ENCODE results near the gene CD9. TPM values are rescaled to one million over a fixed set of nuclear protein-coding genes. Genes with fewer than 3 reads are reported as not detected.

The CD9 gene
- total and polyA plus RNA-seq, 2 of the 8 experiments (the other 6 are each of a cell fraction or from before 2014, with no cell fraction given), result 168 to 319 TPM

DNA sequence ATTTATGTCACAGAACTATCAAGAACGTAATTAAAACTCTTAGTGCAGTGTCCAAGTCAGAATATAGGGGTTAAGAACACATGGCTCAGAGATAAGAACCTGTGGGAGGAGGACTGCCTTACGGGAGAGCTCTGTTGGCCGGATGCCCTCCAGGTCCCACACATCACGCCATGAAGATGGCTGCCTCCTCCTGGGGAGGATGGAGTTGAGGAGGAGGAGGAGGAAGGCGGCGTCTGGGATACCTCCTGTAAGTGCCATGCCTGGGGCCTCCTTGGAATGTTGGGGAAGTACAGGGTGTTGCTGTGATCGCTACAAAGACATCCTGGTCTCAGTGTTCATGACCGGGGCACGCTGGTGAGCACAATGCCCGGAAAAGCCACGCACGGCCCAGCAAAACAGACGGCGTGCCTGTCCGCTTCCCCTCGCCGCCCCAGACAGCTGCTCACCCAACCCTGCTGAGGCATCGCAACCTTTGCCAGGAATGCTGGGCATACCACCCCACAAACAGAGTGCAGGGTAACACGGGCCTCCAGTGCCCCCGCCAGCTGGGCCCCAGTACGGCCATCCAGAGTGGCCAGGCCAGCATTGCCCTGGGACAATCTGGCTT lies 28.7 kb upstream of the CD9 start (continued):
- TF ChIP-seq, protein P1, sequence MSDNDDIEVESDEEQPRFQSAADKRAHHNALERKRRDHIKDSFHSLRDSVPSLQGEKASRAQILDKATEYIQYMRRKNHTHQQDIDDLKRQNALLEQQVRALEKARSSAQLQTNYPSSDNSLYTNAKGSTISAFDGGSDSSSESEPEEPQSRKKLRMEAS (IDR thresholded peaks at IDR 0.05), result no peak
- TF ChIP-seq NRF1 (IDR thresholded peaks at IDR 0.05; ENCODE audit: low read depth, low read length), result no peak
- TF ChIP-seq RBBP5 (IDR thresholded peaks at IDR 0.05; ENCODE audit: borderline replicate concordance, low read depth, low read length), result no peak
- no peak for TF ChIP-seq CEBPB (IDR thresholded peaks at IDR 0.05; ENCODE audit: low read depth, low read length)
- TF ChIP-seq, protein P2, sequence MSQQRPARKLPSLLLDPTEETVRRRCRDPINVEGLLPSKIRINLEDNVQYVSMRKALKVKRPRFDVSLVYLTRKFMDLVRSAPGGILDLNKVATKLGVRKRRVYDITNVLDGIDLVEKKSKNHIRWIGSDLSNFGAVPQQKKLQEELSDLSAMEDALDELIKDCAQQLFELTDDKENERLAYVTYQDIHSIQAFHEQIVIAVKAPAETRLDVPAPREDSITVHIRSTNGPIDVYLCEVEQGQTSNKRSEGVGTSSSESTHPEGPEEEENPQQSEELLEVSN (IDR thresholded peaks at IDR 0.05), result no peak
- no peak for TF ChIP-seq TBP (IDR thresholded peaks at IDR 0.05; ENCODE audit: low read depth, low read length)
- TF ChIP-seq KDM4A (IDR thresholded peaks at IDR 0.05; ENCODE audit: low read depth, low read length, severe bottlenecking), result no peak
- TF ChIP-seq SP4 (IDR thresholded peaks at IDR 0.05; ENCODE audit: low read length), result no peak
- no peak for TF ChIP-seq SAP30 (IDR thresholded peaks at IDR 0.05; ENCODE audit: insufficient read depth, insufficient replicate concordance, low read length)

Data from H1 (cell line).